IPS-18a (cell line): Measurements from ENCODE around the gene GHRHR.
A peak's percentile ranks its signal among the peaks of the same experiment; 100 is the strongest.

ENCODE experiments used
- H3K27ac ChIP-seq: one replicate; pipeline ENCODE4 v1.5.1; 2013; ENCODE audit warnings: low read length
- H3K27me3 ChIP-seq: one replicate; pipeline ENCODE4 v1.6.1; 2013; ENCODE audit warnings: mild to moderate bottlenecking, low read length; ENCODE audit not compliant: control insufficient read depth, insufficient read depth
- H3K36me3 ChIP-seq: one replicate; pipeline ENCODE4 v1.6.1; 2013; ENCODE audit warnings: low read depth, low read length; ENCODE audit not compliant: control insufficient read depth
- H3K4me1 ChIP-seq: one replicate; pipeline ENCODE4 v1.6.1; 2013; ENCODE audit warnings: low read depth, low read length; ENCODE audit not compliant: control insufficient read depth
- H3K4me3 ChIP-seq: one replicate; pipeline ENCODE4 v1.5.1; 2013; ENCODE audit warnings: low read length
- H3K9ac ChIP-seq: one replicate; pipeline ENCODE4 v1.6.1; 2013; ENCODE audit warnings: mild to moderate bottlenecking, low read length, moderate library complexity
- H3K9me3 ChIP-seq: one replicate; pipeline ENCODE4 v1.6.1; 2013; ENCODE audit warnings: low read depth, low read length; ENCODE audit not compliant: control insufficient read depth

The GHRHR gene

GRCh38 chr7:31020652-31021051 is 56.9 kb downstream of the GHRHR start:
- Histone ChIP-seq H3K4me3 (no peak overlapping the region), H3K27ac (no peak overlapping the region), H3K27me3 (no peaks in the 10 kb centered on the region), H3K4me1 (peaks cover 26% of the 10 kb centered on the region), H3K9ac (no peak overlapping the region), H3K36me3 (no peaks in the 10 kb centered on the region), H3K9me3 (no peaks in the 10 kb centered on the region)

GRCh38 chr7:31022117-31022516 is 58.4 kb downstream of the GHRHR start:
- peaks cover 26% of the 10 kb centered on the region for H3K4me1 ChIP-seq
- no peaks in the 10 kb centered on the region for H3K9me3 ChIP-seq
- no peak overlapping the region for H3K9ac ChIP-seq
- H3K27ac ChIP-seq: no peak overlapping the region
- no peaks in the 10 kb centered on the region for H3K36me3 ChIP-seq
- H3K4me3 ChIP-seq: no peak overlapping the region
- no peaks in the 10 kb centered on the region for H3K27me3 ChIP-seq

GRCh38 chr7:31022726-31023125 is 59.0 kb downstream of the GHRHR start:
- no peaks in the 10 kb centered on the region for H3K9me3 ChIP-seq
- H3K36me3 ChIP-seq: no peaks in the 10 kb centered on the region
- H3K27ac ChIP-seq: no peak overlapping the region
- peaks cover 29% of the 10 kb centered on the region for H3K4me1 ChIP-seq
- H3K4me3 ChIP-seq: no peak overlapping the region
- H3K27me3 ChIP-seq: no peaks in the 10 kb centered on the region
- no peak overlapping the region for H3K9ac ChIP-seq

- Histone ChIP-seq H3K9ac (no peak overlapping the region), H3K4me1 (peaks cover 31% of the 10 kb centered on the region), H3K9me3 (no peaks in the 10 kb centered on the region), H3K36me3 (no peaks in the 10 kb centered on the region), H3K4me3 (no peak overlapping the region), H3K27ac (no peak overlapping the region), H3K27me3 (no peaks in the 10 kb centered on the region)
Observed at GRCh38 chr7:31023877-31024276, 60.1 kb downstream of the GHRHR start.

- no peaks in the 10 kb centered on the region for H3K27me3 ChIP-seq
- peak overlapping the region; percentile 9 for H3K4me3 ChIP-seq
- peaks cover 16% of the 10 kb centered on the region for H3K4me1 ChIP-seq
- H3K9ac ChIP-seq: no peak overlapping the region
- no peaks in the 10 kb centered on the region for H3K36me3 ChIP-seq
- no peaks in the 10 kb centered on the region for H3K9me3 ChIP-seq
- no peak overlapping the region for H3K27ac ChIP-seq
Observed at GRCh38 chr7:31027161-31027965, 63.6 kb downstream of the GHRHR start.

GRCh38 chr7:31028006-31028405 is 64.3 kb downstream of the GHRHR start:
- H3K9ac ChIP-seq: no peak overlapping the region
- no peaks in the 10 kb centered on the region for H3K27me3 ChIP-seq
- no peaks in the 10 kb centered on the region for H3K9me3 ChIP-seq
- H3K4me1 ChIP-seq: peaks cover 11% of the 10 kb centered on the region
- no peaks in the 10 kb centered on the region for H3K36me3 ChIP-seq
- no peak overlapping the region for H3K4me3 ChIP-seq
- H3K27ac ChIP-seq: no peak overlapping the region

GRCh38 chr7:31028417-31028992 is 64.8 kb downstream of the GHRHR start:
- H3K27me3 ChIP-seq: no peaks in the 10 kb centered on the region
- H3K27ac ChIP-seq: no peak overlapping the region
- peaks cover 11% of the 10 kb centered on the region for H3K4me1 ChIP-seq
- no peaks in the 10 kb centered on the region for H3K36me3 ChIP-seq
- H3K9me3 ChIP-seq: no peaks in the 10 kb centered on the region
- H3K9ac ChIP-seq: no peak overlapping the region
- no peak overlapping the region for H3K4me3 ChIP-seq
